ENCODE measurements around the gene CFLAR.
"Not testable (repeated sequence)": the region's sequence is repeated elsewhere in the genome, so short reads cannot be mapped to it uniquely, and the experiment has no call there.

The CFLAR gene

DNA sequence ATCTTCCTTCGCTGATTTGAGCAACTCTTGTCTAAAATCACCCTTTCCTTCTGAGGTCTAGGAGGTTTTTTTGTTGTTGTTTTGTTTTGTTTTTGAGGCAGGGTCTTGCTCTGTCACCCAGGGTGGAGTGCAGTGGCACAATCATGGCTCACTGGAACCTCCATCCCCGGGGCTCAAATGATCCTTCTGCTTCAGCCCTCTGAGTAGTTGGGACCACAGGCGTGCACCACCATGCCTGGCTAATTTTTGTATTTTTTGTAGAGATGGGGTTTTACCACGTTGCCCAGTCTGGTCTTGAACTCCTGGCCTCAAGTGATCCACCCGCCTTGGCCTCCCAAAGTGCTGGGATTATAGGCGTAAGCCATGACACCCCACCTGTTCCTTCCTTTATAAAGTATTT lies 68.3 kb downstream of the CFLAR start:
- DNase-seq = not testable (repeated sequence)

DNA sequence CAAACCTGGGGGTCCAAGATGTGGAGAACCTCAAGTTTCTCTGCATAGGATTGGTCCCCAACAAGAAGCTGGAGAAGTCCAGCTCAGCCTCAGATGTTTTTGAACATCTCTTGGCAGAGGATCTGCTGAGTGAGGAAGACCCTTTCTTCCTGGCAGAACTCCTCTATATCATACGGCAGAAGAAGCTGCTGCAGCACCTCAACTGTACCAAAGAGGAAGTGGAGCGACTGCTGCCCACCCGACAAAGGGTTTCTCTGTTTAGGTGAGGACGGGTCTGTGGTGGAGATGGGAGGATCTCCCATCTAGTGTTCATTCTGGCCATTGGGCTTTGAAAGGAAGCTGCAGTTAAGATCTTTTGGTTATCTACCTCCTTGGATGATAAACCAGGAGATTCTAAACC lies 69.9 kb downstream of the CFLAR start:
- no peak for DNase-seq

DNA sequence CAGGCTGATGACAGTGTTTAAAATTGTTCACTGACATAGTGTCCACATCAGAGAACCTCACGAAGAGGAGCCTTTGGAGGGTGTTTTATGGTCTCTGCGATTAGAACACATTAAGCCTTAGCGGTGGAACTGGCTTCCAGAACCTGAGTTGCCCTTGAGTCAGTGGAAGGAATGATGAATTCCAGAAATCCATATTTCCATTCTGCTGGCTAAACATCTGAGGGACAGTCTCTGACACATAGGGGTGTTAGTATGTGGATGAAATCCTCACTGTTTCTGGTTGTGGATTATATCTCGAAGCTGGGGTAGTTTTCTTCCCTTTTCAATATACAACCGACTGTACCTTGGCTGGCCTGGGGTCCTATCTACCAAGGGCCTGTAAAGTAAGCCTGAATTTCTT lies 71.0 kb downstream of the CFLAR start:
- no peak for DNase-seq

DNA sequence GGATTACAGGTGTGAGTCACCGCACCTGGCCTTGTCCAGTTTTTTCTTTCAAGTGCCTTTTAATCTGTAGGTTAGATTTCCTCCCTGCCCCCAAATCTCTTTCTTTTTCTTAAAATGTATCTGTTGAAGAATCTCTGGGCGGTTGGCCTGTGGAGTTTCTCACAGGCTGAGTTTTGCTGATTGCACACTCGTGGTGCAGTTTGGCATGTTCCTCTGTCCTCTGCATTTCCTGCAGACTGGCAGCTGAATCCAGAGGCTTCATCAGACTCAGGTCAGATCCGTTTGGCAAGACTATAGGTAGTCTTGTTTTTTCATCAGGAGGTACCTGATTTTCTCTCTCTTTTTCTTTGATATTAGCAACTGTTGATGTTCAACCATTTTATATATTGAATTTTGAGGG lies 72.5 kb downstream of the CFLAR start:
- no peak for DNase-seq

DNA sequence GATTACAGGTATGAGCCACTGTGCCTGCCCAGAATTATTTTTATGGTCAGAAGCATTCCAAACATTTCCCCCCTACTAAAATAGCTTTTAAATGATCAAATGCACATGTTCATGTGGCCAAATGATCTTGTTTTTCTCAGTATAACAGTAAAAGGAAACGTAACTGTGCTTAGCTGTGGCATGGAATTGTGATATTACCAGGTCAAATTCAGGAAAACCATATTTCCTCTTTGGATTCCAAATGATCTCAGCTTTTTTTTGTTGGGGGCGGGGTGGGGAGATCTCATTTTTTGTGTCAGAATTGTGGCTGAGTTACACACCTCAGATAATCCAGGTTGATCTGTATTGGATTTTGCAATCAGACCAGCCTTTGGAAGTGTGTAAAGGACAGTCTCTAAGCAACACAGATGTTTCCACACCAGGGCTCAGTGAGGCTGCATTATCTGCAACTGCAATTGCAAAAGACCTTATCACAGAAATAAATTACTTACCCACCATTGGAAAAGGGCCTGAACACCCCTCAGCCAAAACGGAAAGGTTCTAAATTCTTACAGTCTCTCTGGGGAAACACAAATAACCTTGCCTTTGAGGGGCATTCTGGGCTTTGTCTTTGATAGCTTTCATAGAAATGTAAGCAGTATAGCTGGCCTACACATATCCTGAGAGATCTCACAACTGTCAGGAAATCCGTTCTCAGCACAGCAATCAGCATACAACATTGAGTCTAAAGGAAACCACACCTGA lies 75.3 kb downstream of the CFLAR start:
- DNase-seq = no peak

DNA sequence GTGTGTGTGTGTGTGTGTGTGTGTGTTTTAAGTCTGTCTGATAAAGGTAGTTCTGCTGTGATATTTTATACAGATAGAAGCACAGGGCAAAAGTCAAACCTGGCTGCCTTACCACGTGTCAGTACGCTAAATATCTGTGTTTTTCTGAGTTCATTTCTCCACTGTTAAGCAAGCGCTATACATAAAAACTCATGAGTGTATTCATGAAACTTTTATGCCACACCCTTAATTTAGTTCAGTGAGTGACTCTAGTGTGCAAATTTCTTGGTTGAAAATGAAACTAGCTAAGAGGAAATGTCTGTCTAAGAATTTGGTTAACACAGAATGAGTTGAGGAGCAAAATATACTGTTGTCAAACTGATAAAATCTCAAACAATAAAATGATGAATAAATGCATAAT lies 78.1 kb downstream of the CFLAR start:
- DNase-seq = no peak

DNA sequence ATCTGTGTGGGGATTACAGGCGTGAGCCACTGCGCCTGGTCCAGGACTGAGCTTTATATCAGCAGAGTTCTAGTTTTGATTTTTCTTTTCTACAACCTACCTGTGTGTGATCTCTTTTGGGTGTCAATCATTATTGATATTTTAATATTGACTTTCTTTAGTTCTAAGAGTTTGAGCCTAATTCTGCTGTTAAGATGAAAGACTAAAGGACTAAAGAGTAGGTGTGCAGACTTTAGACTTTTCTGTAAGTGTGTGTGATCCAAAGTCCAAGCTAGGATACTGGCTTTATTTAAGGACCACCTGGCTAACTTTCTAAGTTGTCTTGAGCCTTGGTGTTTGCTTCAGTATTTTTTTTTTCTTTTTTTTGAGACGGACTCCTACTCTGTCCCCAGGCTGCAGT lies 79.4 kb downstream of the CFLAR start:
- no peak for DNase-seq

DNA sequence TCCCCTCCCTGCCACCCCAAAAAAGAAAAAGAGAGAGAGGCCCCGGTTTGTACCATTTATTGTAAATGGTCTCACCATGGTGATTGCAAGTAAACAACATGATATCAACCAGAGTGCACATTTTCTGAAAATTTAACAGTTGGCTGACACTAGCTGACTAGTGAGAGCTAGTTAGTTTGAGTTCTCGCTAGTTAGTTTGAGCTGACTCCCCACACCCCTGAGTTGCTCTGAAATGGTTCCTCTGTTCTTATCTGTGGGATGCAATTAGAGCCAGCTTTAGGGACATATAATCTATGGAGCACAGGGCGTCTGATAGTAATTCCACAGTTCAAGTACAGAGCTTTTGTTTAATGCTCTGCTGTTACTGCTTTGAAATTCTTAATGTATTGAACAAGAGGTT lies 80.0 kb downstream of the CFLAR start:
- no peak for DNase-seq

DNA sequence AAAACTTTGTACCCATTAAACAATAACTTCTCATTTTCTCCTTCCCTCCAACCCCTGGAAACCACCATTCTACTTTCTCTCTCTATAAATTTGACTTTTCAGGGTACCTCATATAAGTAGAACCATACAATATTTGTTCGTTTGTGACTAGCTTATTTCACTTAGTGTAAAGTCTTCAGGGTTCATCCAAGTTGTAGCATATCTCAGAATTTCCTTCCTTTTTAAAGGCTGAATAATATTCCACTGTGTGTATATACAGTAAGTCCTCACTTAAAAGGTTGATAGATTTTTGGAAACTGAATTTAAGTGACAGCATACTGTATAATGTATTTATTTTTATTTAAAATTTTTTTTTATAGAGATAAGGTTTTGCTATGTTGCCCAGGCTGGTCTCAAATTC lies 80.8 kb downstream of the CFLAR start:
- no peak for DNase-seq

DNA sequence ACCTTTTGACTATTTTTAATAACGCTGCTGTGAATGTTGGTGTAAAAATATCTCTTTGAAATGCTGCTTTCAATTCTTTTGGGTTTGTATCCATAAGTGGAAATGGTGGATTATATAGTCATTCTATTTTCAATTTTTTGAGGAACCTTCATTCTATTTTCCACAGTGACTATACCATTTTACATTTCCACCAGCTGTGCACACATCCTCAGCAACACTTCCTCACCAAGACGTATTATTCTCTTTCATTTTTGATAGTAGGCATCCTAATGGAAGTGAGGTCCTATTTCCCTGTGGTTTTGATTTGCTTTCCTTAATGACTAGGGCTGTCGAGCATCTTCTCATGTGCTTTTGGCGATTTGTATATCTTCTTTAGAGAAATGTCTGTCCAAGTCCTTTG lies 81.8 kb downstream of the CFLAR start:
- no peak for DNase-seq

DNA sequence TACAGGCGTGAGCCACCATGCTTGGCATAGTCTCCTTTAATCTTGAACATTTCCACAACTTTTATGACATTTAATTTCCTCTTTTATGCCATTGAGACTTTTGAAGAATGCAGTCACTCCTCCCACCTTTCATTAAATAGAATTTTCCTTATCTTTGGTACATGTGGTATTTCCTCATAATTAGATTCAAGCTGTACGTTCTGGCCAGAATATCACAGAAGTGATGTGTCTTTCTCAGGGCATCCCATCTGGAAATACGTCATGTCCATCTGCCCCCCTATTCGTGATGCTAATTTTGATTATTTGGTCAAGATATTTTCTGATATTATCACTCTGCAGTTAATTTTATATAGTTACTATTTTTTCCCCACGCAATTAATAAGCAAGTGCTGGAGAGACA lies 83.9 kb downstream of the CFLAR start:
- no peak for DNase-seq

DNA sequence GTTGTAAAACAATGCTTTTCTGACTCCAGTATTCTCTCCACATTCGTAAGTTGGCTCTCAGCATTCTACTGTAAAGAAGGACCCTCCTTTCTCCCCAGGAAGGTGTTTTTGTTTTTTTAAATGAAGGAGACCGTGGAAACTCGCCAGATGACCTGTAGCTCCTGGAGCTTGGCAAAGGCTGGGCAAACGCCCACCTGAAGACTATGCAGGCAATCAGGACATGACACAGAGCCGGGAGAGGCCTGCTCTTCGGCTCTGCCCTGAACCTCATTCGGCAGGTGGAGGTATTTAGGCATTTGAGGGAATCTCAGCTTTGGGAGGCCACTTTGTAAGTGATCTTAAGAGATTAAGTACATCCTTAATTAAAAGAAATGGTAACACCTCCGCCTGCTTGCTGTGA lies 84.4 kb downstream of the CFLAR start:
- DNase-seq = no peak

DNA sequence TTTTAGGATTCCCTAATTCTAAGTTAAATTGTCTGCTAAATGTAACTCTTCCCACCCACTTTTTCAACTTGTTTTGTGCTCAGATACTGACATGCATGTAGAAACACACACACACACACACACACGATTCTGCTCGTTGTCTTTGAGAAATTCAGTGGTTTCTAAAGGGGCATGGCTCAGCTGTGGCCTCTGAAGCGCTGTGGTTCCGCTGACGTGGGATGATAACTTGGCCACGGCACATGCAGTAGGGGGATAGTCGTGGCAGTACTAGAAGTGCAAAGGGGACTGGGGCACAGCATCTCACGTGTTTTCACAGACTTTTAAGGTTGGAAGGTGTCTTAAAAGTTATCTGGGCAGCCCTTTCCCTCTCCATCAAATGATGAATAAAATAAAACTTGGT lies 85.4 kb downstream of the CFLAR start:
- DNase-seq = no peak

DNA sequence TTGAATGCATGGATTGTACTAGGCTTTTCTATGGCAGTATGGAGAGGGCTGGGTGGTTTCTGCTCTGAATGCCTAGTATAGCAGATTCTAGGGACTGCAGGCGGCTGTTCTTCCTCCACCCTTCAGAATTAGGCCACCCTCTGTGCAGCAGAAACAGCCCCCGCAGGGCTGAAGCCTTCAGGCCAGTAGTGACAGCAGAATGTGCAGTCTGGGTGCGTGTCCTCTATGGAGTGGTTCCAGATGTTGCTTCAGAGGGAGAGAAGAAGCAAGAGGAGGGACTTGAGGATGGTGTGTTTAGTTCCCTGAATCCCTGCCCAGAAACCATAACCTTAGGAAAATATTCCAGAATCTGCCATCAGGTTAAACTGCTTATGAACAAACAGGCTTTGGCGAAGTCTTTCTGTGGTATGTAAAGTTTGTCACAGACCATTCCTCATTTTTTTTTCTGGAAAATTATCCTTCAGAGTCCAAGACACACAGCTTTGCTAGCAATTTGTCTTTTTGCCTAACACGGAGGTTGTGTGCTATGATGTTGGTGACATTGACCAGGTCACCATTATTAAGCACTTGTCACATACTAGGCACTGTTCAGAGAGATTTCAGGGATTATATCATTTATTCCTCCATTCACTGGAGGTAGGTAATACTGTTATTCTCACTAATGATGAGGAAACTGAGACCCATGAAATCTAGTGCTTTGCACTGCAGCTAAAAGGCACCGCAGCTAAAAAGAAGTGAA lies 88.1 kb downstream of the CFLAR start:
- DNase-seq = no peak

DNA sequence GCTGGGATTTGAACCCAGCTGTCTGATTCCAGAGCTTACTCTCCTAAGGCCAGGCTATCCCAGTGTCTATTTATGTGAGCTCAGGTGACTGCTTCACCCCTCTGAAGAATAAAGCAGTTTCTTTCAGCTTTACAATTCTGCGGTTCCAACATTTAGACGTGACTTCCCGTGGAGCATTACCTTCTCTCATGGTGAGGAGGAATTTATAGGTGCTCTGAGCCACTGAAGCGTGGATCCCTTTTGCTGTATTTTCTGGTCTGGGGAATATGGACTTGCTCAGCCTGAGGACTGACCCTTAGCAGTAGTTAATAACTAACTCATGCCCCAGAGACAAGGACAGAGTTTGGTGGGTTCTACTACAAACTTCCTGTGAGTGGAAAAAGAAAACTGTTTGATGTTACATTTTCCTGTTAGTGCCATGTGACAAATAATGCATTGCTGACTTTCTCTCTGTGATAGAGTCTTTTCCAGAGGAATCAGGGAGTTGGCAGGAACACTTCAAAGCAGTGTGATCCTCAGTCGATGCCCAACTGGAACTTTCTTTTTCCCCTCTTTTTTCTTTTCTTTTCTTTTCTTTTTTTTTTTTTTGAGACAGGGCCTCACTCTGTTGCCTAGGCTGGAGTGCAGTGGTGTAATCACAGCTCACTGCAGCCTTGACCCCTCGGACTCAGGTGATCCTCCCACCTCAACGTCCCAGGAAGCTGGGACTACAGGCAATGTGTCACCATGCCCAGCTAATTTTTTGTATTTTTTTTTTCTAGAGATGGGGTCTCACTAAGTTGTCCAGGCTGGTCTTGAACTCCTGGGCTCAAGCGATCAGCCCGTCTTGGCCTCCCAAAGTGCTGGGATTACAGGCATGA lies 88.9 kb downstream of the CFLAR start:
- no peak for DNase-seq

DNA sequence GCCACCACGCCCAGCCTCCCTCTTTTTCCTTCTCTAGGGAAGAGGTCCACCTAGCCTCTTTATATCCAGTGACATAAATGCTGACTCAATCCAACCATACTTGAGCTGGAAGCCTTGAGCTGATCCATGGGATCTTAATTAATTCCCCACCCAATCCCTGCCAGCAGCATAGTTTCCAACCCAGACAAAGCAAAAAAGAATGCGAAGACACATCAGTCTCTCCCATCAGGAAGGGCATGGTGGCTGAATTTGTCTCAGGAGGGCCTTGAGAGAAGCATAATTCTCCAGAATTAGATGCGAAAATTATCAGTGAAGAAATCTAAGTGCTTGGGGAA lies 89.5 kb downstream of the CFLAR start:
- DNase-seq = no peak

DNA sequence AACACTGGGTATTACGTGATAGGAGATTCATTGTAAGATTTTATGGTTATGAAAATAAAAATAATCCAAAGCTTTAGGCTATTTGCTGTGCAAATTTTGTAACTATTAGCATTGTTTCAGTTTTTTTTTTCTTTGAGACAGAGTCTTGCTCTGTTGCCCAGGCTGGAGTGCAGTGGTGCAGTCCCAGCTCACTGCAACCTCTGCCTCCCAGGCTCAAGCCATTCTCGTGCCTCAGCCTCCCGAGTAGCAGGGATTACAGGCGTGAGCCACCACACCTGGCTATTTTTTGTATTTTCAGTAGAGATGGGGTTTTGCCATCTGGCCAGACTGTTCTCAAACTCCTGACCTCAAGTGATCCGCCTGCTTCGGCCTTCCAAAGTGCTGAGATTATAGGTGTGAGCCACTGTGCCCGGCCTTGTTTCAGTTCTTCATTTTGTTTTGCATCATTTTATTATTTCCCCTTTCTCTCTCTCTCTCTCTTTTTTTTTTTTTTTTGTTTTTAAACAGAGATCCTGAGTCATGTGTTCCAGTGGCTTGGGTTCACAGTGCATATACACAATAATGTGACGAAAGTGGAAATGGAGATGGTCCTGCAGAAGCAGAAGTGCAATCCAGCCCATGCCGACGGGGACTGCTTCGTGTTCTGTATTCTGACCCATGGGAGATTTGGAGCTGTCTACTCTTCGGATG lies 92.7 kb downstream of the CFLAR start:
- no peak for DNase-seq

DNA sequence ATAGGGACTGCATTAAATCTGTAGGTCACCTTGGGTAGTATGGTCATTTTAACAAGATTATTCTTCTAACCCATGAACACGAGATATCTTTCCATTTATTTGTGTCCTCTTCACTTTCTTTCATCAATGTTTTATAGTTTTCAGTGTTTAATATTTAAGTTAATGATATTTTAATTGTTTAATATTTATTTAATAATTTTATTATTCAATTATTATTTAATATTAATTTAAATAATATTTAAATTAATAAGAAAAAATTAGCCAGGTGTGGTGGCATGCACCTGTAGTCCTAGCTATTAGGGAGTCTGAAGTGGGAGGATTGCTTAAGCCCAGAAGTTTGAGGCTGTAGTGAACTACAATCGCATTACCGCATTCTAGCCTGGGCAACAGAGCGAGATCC lies 100.0 kb downstream of the CFLAR start:
- DNase-seq = no peak

DNA sequence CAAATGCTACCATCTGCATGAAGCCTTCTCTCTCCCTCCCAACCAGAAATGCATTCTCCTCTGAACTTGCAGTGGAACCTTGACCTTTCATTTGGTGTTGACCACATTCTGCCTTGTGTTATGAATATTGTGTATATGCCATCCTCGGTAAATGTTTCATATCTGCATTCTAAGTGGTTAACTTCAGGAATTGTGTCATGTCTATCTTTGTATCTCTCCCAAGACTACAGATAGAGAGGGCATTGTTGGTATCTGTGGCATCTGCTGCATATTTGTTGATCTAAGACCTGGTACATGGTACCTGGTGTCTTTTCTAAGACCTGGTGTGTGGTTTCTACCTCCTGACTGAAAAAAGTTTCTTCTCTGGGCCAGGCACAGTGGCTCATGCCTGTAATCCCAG lies 101.0 kb downstream of the CFLAR start:
- no peak for DNase-seq

DNA sequence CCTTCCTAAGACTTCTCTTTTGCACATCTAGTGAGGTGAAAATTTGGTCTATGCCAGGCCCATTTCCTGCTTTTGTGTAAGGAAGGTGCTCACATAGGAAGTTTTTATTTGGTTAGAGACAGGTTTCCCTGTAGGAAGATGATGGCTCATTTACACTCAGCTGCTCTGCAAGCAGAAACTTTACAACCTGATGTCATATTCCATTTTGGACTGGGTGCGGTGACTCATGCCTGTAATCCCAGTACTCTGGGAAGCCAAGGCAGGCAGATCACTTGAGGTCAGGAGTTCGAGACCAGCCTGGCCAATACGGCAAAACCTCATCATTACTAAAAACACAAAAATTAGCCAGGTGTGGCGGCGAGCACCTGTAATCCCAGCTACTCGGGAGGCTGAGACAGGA lies 102.8 kb downstream of the CFLAR start:
- no peak for DNase-seq

DNA sequence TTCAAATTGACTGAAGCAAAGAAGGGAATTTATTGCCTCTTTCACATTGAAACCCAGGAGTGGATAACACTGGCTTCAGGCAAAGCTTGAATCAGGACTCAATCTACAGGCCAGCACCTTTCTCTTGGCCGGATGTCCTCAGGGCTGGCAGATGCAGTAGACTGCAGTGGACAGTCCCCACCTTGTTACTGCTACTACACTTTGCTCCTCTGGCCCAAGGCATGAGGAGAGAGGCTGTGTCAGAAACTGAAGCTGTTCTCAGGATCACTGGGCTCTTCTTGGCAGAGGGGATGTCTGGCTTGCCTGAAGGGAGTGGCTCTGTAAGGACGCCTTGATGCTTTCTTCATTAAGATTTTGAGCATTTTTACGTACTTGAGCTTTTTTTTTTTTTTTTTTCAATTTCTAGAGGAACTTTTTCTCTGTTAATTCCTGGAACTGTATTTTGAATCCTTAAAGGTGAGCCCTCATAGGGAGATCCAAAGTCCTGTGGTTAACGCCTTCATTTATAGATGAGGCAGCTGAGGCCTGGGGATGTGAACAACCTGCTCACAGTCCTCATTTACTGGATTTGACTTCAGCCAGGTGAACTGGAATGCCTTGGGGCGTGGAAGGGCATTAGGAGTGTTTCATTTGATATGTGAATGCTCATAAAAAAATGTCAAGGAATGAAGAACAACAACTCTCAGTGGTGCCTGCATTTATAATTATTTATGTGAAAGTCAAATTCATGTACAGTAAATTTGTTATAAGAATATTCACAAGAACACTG lies 103.5 kb downstream of the CFLAR start:
- no peak for DNase-seq

DNA sequence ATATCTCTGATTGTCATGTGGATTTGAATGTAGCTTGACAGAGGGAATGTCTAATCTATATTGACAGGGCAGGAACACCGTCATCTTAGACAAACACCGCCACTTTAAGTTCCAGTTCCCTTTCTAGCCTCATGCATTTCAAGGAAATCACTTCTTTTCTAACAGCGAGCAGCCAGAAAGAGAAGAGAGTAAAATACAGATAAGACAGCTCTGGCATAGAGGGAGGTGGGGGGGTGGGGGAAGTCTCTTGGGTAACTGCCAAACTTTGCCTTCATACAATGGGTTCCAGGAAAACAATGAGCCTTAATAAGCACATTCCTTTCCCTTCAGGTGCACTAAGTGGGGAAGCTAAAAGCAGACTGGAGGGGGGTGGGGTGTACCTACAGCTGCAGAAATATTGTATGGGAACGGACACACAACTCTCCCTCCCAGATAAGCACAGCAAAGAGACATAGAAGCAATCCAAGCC lies 104.2 kb downstream of the CFLAR start:
- DNase-seq = no peak
